NCI-H526 treated with DMSO at 0.1 percent for 48 hours (cell line): Measurements from ENCODE around the gene RHOT1.
"Not testable (repeated sequence)": the region's sequence is repeated elsewhere in the genome, so short reads cannot be mapped to it uniquely, and the experiment has no call there.

Source experiments
- DNase-seq: peaks from one replicate; lab custom pipeline; 2025; lab: John Stamatoyannopoulos, UW

The RHOT1 gene

DNA sequence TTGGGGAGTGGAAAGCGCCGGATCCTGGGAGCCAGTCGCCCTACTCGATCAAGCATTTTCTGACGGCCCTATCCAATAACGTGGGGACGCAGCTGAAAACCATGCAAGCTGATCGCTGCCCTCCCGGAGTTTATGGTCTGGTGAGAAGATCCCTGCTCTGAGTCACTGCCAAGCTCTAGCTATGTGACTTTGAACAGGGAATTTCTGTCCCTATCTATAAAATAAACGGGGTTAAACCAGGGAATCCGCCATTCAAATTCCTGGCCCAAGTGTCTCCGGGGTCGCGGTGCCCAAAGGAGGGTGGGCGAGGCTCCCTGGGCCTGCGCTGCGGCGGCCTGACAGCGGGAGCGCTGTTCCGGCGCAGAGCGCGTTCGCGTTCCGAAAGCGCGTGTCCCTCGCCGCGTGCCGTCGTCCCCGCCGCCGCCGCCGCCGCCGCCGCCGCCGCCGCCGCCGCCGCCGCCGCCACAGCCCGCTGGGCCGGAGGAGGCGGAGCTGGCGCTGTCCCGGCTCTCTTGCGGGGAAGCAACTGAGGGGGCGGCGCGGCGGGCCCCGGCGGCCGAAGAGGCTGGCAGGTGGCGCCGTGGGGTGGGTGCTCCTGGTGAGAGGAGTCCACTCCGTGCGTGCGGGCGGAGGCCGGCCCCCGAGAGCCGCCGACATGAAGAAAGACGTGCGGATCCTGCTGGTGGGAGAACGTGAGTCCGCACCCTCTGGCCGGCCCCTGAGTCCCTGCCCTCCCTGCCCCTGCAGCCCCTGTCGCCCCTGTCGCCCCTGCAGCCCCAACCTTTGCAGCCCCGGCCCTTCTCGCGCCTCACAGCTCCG is at the start of gene RHOT1:
Gene RHOT1 (plus strand): TSS at position 465 of the 819 bp plus-strand sequence. CDS start 191 bp downstream, at position 656.
- DNase-seq = peak; percentile 84

- no peak for DNase-seq
Observed at GRCh38 chr17:32099686-32100085, 42.6 kb upstream of the RHOT1 start.

- not testable (repeated sequence) for DNase-seq
Observed at GRCh38 chr17:32100323-32100722, 42.0 kb upstream of the RHOT1 start.

DNA sequence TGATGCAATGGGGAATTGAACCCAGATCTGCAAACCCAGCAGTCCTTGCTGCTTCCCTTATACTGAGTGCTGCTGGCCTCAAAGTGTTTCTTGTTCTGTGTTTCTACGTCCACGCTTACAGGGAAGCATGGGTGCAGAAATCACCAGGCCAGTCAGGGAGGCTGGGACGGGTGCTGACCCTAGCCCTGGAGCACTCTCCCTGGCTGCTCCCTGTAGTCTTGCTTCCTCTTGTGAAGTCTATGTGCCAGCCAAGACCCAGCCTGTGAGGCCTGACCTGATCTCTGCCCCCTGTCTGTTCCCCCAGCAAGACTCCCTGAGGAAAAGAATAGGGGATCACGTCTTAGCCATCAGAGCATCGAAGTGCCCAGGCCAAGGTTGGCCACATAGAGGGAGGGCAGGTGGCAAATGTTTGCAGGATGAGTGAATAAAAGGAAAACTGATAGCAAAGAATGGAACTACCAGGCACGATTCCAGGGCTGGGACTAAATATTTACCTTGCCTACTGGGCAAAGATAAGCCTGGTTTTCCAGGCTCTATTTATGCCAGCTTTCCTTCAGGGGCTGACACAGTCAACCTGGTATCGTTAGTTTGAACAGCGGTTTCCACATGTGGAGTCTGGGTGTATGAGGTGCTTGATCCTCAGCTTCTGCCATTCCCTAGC is 41.2 kb upstream of the RHOT1 start:
- DNase-seq = no peak

GRCh38 chr17:32102172-32102571 is 40.1 kb upstream of the RHOT1 start:
- no peak for DNase-seq

DNA sequence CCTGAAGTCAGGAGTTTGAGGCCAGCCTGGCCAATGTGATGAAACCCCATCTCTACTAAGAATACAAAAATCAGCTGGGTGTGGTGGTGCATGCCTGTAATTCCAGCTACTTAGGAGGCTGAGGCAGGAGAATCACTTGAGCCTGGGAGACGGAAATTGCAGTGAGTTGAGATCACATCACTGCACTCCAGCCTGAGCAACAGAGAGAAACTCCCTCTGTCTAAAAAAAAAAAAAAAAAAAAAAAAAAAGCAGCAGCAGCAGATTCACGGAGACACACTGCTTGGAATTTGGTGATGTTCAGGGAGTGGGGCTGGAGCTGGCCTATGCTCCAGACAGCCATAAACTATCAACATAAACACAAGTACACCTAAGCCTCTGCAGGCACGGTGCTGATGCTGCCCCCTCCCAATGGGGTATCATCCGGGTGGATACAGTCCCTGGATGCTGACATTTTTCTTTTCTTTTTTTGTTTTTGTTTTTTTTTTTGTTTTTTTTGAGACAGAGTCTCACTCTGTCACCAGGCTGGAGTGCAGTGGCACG is 39.6 kb upstream of the RHOT1 start:
- DNase-seq = no peak

DNA sequence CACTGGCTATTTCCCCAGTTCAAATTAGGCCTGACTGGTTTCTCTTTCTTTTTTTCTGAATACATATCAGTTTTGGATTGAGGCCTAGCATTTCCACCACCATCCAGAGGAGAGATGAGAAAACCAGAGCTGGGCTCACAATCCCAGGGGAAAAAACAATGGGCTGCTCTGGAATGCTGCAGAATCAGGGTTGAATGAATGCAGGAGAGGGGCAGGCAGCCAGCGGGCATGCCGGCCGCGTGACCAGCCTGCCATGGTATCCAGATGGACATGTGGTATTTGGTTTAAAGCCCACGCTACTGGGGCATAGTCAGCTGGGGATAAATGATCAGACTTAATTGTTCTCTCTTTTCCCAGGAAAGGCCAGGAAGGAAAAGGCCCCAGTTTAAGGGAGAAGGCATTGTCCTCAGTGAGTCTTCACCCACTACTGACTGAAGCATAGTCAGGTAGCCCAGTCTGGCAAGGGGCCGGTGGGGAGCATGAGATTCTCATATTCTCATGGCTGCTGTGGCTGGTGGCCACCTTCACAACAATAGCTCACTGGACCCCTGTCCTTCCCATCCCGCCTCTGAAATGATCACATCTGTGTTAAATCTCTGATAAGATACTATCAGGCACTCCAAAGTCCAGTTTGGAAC is 38.7 kb upstream of the RHOT1 start:
- DNase-seq = no peak

GRCh38 chr17:32104158-32104557 is 38.1 kb upstream of the RHOT1 start:
- DNase-seq = no peak

DNA sequence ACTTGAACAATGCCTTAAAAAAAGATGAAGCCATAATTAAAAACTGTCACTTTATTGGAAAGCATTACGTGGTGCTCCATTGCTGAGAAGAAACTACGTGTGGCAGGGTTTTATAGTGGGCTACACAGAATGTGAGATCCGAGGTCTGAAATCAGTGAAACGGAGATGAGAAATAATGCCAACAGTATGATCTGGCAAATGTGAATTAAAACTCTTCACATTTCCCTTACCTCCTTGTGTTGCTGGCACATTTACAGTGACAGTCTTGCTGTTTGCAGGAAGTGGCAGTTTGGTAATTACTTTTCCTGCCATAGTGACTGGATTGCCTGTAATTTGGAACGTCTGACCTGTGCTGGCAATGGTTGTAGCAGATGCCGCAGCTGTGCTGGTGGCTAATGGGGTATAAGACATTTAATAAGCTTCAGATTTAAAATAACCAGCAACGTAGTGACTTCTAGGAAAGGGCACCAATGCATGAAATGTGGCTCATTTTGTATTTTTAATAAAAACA is 35.8 kb upstream of the RHOT1 start:
- not testable (repeated sequence) for DNase-seq

DNA sequence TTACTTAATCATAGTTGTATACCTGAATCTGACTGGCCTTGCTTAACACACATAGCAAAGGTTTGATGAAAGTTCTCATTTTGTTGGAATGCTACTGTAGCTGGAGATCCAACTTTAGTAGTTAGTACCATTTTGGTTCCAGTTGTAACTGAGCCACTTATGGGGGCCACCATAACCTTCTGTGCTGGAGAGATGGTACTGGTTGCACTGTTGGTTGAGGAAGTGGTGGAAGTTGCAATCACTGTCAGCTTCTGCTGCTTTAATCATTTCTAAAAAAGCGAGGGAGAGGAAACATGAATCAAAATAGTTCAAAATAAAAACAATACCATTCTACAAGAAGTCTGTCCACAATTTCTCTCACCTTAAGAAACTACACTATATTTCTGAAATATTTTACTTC is 35.1 kb upstream of the RHOT1 start:
- not testable (repeated sequence) for DNase-seq

GRCh38 chr17:32110596-32110995 is 31.7 kb upstream of the RHOT1 start:
- no peak for DNase-seq

GRCh38 chr17:32111141-32111771 is 31.0 kb upstream of the RHOT1 start:
- no peak for DNase-seq

DNA sequence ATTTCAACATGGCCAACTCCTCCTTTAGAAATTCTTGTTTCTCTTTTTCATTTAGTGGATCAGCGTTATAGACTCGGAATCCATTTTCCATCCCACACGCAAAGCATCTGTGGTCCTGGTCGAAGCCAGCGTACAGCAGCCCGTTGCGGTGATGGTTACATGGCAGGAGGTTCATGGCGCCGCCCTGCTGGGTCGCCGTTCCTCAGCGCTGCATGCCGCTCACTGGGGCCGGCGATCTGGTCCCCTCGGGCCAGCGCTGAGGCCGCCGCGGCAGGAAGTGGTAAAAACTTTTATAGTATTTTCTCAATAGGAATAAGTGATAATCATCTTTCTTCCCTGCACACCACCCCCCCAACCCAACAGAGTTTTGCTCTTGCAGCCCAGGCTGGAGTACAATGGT is 29.9 kb upstream of the RHOT1 start:
- no peak for DNase-seq

- DNase-seq = no peak
Observed at GRCh38 chr17:32114536-32114935, 27.8 kb upstream of the RHOT1 start.

GRCh38 chr17:32115546-32115945 is 26.8 kb upstream of the RHOT1 start:
- not testable (repeated sequence) for DNase-seq

DNA sequence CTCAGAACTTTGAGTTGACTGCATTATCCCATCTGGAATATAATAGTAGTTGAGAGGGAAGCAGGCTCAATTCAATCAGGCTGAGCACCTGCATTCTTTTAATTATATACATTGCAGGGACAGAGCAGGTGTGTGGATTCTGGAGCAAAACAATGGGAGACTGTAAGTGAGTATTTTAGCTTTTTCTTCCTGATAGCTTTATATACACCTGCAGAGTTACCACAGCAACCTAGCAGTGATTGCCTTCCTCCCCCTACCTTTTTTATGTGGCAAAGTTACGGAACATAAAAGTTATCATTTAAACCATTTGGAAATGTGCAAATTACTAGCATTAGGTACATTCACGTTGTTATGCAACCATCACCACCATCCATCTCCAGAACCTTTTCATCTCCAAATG is 25.4 kb upstream of the RHOT1 start:
- DNase-seq = no peak

DNA sequence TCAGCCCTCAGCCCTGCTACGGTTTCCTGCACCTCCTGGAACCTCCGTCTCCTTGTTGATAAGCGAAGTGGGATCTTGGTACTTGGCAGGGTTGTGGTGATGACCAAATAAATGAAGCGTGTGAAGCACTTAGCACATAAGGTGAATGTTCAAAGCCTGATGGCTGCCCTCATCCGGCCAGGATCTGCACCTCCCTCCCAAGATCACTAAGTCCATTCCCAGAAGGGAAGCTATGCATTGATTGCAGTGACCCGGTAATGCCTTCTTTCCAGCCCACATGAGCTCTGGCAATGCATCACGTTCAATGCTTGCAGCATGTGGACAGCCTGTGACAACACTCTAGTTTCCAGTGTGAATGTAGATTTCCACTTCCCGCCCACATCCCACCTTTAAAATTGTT is 24.9 kb upstream of the RHOT1 start:
- no peak for DNase-seq

GRCh38 chr17:32118088-32118487 is 24.2 kb upstream of the RHOT1 start:
- DNase-seq = not testable (repeated sequence)

DNA sequence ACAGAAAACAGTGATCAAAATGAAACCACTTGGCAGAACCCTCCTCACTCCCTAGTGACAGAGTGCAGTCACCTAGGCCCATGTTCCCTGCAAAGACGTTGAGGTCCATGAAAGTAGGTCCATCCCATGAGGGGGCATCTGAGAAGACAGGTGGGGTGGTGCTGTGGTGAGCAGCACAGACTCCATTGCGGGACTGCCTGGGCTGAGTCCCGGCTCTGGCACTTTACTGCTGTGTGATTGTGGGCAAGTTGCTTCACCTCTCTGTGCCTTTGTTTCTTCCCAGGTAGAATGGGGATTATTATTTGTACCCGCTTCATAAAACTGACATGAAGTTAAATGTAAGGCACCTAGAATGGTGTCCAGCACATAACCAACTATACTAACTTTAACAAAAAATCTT is 23.5 kb upstream of the RHOT1 start:
- DNase-seq = no peak

- peak; percentile 27 for DNase-seq
Observed at GRCh38 chr17:32120141-32120540, 22.2 kb upstream of the RHOT1 start.

DNA sequence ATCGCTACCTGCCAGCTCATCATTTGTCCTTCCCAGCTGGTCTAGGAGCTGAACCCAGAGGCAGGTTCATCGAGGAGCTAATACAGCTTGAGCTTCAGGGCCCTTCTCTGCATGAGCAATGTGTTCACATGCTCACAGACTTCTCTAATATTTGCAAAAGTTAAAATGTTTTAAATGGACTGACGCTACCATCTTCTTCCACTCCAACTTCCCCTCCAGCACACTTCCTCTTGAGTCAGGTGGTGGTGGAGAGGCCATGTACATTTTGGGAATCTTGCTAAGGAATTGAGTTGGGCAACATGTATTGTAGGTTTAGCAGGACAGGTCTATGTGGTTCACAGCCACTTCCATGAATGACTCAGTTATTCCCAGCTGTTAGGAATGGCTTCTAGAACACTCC is 21.6 kb upstream of the RHOT1 start:
- DNase-seq = no peak

DNA sequence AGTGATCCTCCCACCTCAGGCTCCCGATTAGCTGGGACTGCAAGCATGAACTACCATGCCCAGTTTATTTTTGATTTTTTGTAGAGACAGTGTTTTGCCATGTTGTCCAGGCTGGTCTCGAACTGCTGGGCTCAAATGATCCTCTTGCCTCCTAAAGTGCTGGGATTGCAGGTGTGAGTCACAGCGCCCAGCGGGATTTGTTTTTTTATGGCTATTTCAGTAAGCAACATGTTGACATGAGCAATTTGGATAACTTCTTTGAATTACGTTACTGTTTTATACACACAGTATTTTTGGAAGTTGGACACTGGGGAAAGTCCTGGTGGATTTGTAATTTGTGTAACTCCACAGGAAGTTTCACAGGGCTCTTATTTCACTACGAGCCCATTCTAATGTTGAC is 18.5 kb upstream of the RHOT1 start:
- no peak for DNase-seq
